ENCODE data around the gene DPP6. TPM values are rescaled to one million over a fixed set of nuclear protein-coding genes. Genes with fewer than 3 reads are reported as not detected.

Gene DPP6
- total RNA-seq, 1 experiment from 2014 or later: not detected

DNA sequence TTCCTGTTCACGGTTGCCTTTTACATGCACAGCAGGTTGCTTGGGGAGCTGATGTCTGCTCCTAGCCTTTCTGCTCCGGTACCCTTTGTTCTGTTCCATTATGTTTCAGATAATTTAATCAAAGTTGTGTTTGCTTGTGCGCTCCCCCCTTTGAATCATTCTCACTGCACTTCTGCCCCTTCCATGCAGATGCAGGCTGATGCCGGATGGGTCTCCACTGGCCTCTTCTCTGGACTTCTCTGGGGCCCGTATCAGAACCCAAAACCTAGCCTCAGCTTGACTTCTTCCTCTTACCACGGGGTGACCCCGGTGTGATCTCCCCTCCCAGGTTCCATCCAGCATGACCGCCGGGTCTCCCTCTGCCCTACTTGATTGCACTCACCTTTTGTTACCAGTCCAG lies 272.0 kb downstream of the DPP6 start:
- H3K4me3 ChIP-seq (ENCODE audit: low read depth, low read length): no peak overlapping the region
- intact Hi-C loops (cut with micrococcal nuclease; ENCODE audit: unreplicated experiment): no loop called here
- H3K36me3 ChIP-seq (ENCODE audit: control insufficient read depth, insufficient read depth, low read length): no peaks in the 10 kb centered on the region
- Mint-ChIP-seq H3K4me3 (ENCODE audit: unreplicated experiment) (no peak overlapping the region), H3K9me3 (ENCODE audit: unreplicated experiment) (no peaks in the 10 kb centered on the region), H3K27ac (ENCODE audit: unreplicated experiment) (no peak overlapping the region), H3K4me1 (ENCODE audit: low read depth, unreplicated experiment) (no peaks in the 10 kb centered on the region), H3K27me3 (ENCODE audit: insufficient read depth, unreplicated experiment) (peaks cover 17% of the 10 kb centered on the region), H3K36me3 (ENCODE audit: insufficient read depth, unreplicated experiment) (no peaks in the 10 kb centered on the region)
- no peaks in the 10 kb centered on the region for H3K9me3 ChIP-seq
- POLR2A ChIA-PET: no interaction called here
- CTCF ChIA-PET: no interaction called here
- no TSS peak for BruUV-seq (replicated peaks)
- no peaks in the 10 kb centered on the region for H3K4me1 ChIP-seq
- TF ChIP-seq, protein P1, sequence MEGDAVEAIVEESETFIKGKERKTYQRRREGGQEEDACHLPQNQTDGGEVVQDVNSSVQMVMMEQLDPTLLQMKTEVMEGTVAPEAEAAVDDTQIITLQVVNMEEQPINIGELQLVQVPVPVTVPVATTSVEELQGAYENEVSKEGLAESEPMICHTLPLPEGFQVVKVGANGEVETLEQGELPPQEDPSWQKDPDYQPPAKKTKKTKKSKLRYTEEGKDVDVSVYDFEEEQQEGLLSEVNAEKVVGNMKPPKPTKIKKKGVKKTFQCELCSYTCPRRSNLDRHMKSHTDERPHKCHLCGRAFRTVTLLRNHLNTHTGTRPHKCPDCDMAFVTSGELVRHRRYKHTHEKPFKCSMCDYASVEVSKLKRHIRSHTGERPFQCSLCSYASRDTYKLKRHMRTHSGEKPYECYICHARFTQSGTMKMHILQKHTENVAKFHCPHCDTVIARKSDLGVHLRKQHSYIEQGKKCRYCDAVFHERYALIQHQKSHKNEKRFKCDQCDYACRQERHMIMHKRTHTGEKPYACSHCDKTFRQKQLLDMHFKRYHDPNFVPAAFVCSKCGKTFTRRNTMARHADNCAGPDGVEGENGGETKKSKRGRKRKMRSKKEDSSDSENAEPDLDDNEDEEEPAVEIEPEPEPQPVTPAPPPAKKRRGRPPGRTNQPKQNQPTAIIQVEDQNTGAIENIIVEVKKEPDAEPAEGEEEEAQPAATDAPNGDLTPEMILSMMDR (IDR thresholded peaks at IDR 0.05; ENCODE audit: insufficient read depth in 1 of 2, low read depth in 1 of 2, low read length in 1 of 2, severe bottlenecking in 1 of 2, unreplicated experiment in 1 of 2): no peak
- no peak for DNase-seq
- H3K27me3 ChIP-seq (replicated peaks; ENCODE audit: control insufficient read depth, insufficient read depth, low read length): no peaks in the 10 kb centered on the region

- no TSS peak for BruUV-seq (replicated peaks)
- H3K9me3 Mint-ChIP-seq (ENCODE audit: unreplicated experiment): no peaks in the 10 kb centered on the region
- DNase-seq: no peak
Observed at GRCh38 chr7:154326421-154326820, 274.2 kb downstream of the DPP6 start.

GRCh38 chr7:154330318-154330717 lies 278.1 kb downstream of the DPP6 start:
- Histone ChIP-seq H3K27me3 (replicated peaks; ENCODE audit: control insufficient read depth, insufficient read depth, low read length) (no peaks in the 10 kb centered on the region), H3K9me3 (no peaks in the 10 kb centered on the region), H3K36me3 (ENCODE audit: control insufficient read depth, insufficient read depth, low read length) (no peaks in the 10 kb centered on the region), H3K4me1 (no peaks in the 10 kb centered on the region), H3K4me3 (ENCODE audit: low read depth, low read length) (no peak overlapping the region)
- TF ChIP-seq, protein P1 (IDR thresholded peaks at IDR 0.05; ENCODE audit: insufficient read depth in 1 of 2, low read depth in 1 of 2, low read length in 1 of 2, severe bottlenecking in 1 of 2, unreplicated experiment in 1 of 2): no peak
- Mint-ChIP-seq H3K27me3 (ENCODE audit: insufficient read depth, unreplicated experiment) (peaks cover 14% of the 10 kb centered on the region), H3K36me3 (ENCODE audit: insufficient read depth, unreplicated experiment) (no peaks in the 10 kb centered on the region), H3K9me3 (ENCODE audit: unreplicated experiment) (no peaks in the 10 kb centered on the region), H3K4me1 (ENCODE audit: low read depth, unreplicated experiment) (no peaks in the 10 kb centered on the region), H3K27ac (ENCODE audit: unreplicated experiment) (no peak overlapping the region), H3K4me3 (ENCODE audit: unreplicated experiment) (no peak overlapping the region)
- DNase-seq: no peak
- POLR2A ChIA-PET: no interaction called here
- BruUV-seq (replicated peaks): no TSS peak
- intact Hi-C loops (cut with micrococcal nuclease; ENCODE audit: unreplicated experiment): no loop called here
- CTCF ChIA-PET: no interaction called here

More at GRCh38 chr7:154326421-154326820, 274.2 kb downstream of the DPP6 start:
- ChIA-PET POLR2A (no interaction called here), CTCF (no interaction called here)
- Mint-ChIP-seq H3K4me1 (ENCODE audit: low read depth, unreplicated experiment) (no peaks in the 10 kb centered on the region), H3K4me3 (ENCODE audit: unreplicated experiment) (no peak overlapping the region), H3K36me3 (ENCODE audit: insufficient read depth, unreplicated experiment) (no peaks in the 10 kb centered on the region), H3K27ac (ENCODE audit: unreplicated experiment) (no peak overlapping the region), H3K27me3 (ENCODE audit: insufficient read depth, unreplicated experiment) (peaks cover 20% of the 10 kb centered on the region)
- TF ChIP-seq, protein P1 (IDR thresholded peaks at IDR 0.05; ENCODE audit: insufficient read depth in 1 of 2, low read depth in 1 of 2, low read length in 1 of 2, severe bottlenecking in 1 of 2, unreplicated experiment in 1 of 2): no peak
- Histone ChIP-seq H3K9me3 (no peaks in the 10 kb centered on the region), H3K36me3 (ENCODE audit: control insufficient read depth, insufficient read depth, low read length) (no peaks in the 10 kb centered on the region), H3K4me3 (ENCODE audit: low read depth, low read length) (no peak overlapping the region), H3K27me3 (replicated peaks; ENCODE audit: control insufficient read depth, insufficient read depth, low read length) (no peaks in the 10 kb centered on the region), H3K4me1 (no peaks in the 10 kb centered on the region)
- intact Hi-C loops (cut with micrococcal nuclease; ENCODE audit: unreplicated experiment): no loop called here

Data from Caco-2 (cell line).